A673 (cell line): Measurements from ENCODE around the gene NEDD9. TPM values are rescaled to one million over a fixed set of nuclear protein-coding genes. Genes with fewer than 3 reads are reported as not detected.

ENCODE experiments used
- BruUV-seq: library from RNA; stranded (reverse); fragments of 400-500 nt; replicated peaks from 2 replicates; lab custom pipeline; 2021; lab: Mats Ljungman, UMichigan
- CTCF ChIA-PET: fragments of 300-600 bp; sonication (Branson Sonifier 250); formaldehyde crosslinking; loops from one replicate; lab custom pipeline; 2022; ENCODE audit warnings: antibody characterized with exemption; lab: Charles Lee
- POLR2A ChIA-PET: fragments of 300-600 bp; sonication (Branson Sonifier 250); formaldehyde crosslinking; loops from one replicate; lab custom pipeline; 2022; ENCODE audit warnings: antibody characterized with exemption; ENCODE audit not compliant: low non-redundant PET; lab: Charles Lee
- DNase-seq: peaks from one replicate; pipeline ENCODE4 v3.0.0-alpha.2; 2015; ENCODE audit warnings: low spot score
- H3K27ac ChIP-seq: fragments of 200-600 bp; sonication (generic); 2 replicates; pipeline ENCODE4 v1.5.1; 2016; ENCODE audit warnings: mixed run types, low read depth, mild to moderate bottlenecking, mixed read lengths, antibody characterized with exemption, low read length; ENCODE audit not compliant: poor library complexity, severe bottlenecking
- H3K27me3 ChIP-seq: fragments of 200-600 bp; sonication (generic); replicated peaks from 2 replicates; pipeline ENCODE4 v1.6.1; 2017; ENCODE audit warnings: mixed run types, low read depth, mild to moderate bottlenecking, mixed read lengths, antibody characterized with exemption, low read length; ENCODE audit not compliant: insufficient read depth, poor library complexity
- H3K36me3 ChIP-seq: fragments of 200-600 bp; sonication (generic); 2 replicates; pipeline ENCODE4 v1.6.1; 2016; ENCODE audit warnings: mixed run types, mild to moderate bottlenecking, mixed read lengths, antibody characterized with exemption, low read length; ENCODE audit not compliant: insufficient read depth, poor library complexity, severe bottlenecking
- H3K4me1 ChIP-seq: fragments of 200-600 bp; sonication (generic); 2 replicates; pipeline ENCODE4 v1.6.1; 2017; ENCODE audit warnings: mixed run types, mild to moderate bottlenecking, mixed read lengths, antibody characterized with exemption, low read length; ENCODE audit not compliant: insufficient read depth, poor library complexity, severe bottlenecking
- H3K4me3 ChIP-seq: fragments of 200-600 bp; sonication (generic); 2 replicates; pipeline ENCODE4 v1.5.1; 2016; ENCODE audit warnings: low read depth, mixed run types, mild to moderate bottlenecking, mixed read lengths, low read length; ENCODE audit not compliant: poor library complexity, severe bottlenecking
- H3K9me3 ChIP-seq: fragments of 200-600 bp; sonication (generic); 2 replicates; pipeline ENCODE4 v1.6.1; 2016; ENCODE audit warnings: mixed run types, low read depth, mild to moderate bottlenecking, mixed read lengths, antibody characterized with exemption, low read length; ENCODE audit not compliant: poor library complexity, severe bottlenecking
- CTCF ChIP-seq: fragments of 300-800, 200-600 bp; sonication (generic); conservative IDR thresholded peaks from 2 replicates; pipeline ENCODE4 v1.5.1; 2017; ENCODE audit warnings: low read depth, mild to moderate bottlenecking, antibody characterized with exemption, low read length, moderate library complexity, mixed read lengths
- EZH2 ChIP-seq: fragments of 200-600 bp; sonication (generic); IDR thresholded peaks from 2 replicates; pipeline ENCODE4 v1.6.1; 2017; ENCODE audit warnings: borderline replicate concordance, low read depth, mild to moderate bottlenecking, mixed read lengths, antibody characterized with exemption, low read length; ENCODE audit not compliant: poor library complexity, severe bottlenecking
- intact Hi-C: fragments of 100-400 bp; cut with micrococcal nuclease; formaldehyde crosslinking; loops from one replicate; pipeline ENCODE4 v1.10.0; 2022; ENCODE audit not compliant: unreplicated experiment
- total RNA-seq: library from RNA; stranded (reverse); gene quantifications from 2 replicates; pipeline ENCODE4 v1.2.3, GENCODE V29; 2021

NEDD9 gene
- total RNA-seq, 1 experiment from 2014 or later: 6.6 TPM

- TF ChIP-seq EZH2 (no peak), CTCF (no peak)
- no TSS peak for BruUV-seq
- Histone ChIP-seq H3K4me3 (no peak overlapping the region), H3K9me3 (no peaks in the 10 kb centered on the region), H3K4me1 (peaks cover 44% of the 10 kb centered on the region), H3K27ac (peak overlapping the region; percentile 61), H3K36me3 (no peaks in the 10 kb centered on the region), H3K27me3 (no peaks in the 10 kb centered on the region)
- CTCF ChIA-PET: no interaction called here
- intact Hi-C loops: no loop called here
- no peak for DNase-seq
- POLR2A ChIA-PET: interaction anchor here (0.5 to 0.7 kb wide), 2 partner anchors 61 to 893 kb away, joined by 3 read pairs; no protein-coding TSS in a partner anchor
Measured at GRCh38 chr6:11201772-11202512, 30.5 kb downstream of the NEDD9 start.

DNA sequence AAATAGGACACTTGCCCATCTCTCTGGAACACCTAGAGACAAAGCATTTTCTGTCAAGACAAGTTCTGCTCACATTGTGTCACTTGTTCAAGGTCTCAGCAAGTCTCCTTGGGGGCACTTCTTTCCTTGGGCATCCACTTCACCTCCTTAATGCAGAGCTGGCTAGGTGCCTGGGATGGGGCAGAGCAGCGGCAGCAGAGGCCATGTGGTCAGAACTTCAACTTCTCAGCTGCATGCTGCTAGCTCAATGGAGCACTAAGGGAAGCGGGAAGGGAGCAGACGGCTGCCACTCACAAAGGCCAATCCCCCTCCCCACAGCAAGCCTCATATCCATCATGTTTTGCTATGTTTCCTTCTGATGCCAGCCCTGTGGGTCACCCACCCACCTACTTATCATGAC is 31.5 kb downstream of the NEDD9 start:
- Histone ChIP-seq H3K9me3 (no peaks in the 10 kb centered on the region), H3K27me3 (no peaks in the 10 kb centered on the region), H3K4me3 (no peak overlapping the region), H3K27ac (no peak overlapping the region), H3K4me1 (peaks cover 46% of the 10 kb centered on the region), H3K36me3 (no peaks in the 10 kb centered on the region)
- CTCF ChIA-PET: no interaction called here
- DNase-seq: no peak
- intact Hi-C loops: no loop called here
- POLR2A ChIA-PET: no interaction called here
- TF ChIP-seq EZH2 (no peak), CTCF (no peak)
- no TSS peak for BruUV-seq

DNA sequence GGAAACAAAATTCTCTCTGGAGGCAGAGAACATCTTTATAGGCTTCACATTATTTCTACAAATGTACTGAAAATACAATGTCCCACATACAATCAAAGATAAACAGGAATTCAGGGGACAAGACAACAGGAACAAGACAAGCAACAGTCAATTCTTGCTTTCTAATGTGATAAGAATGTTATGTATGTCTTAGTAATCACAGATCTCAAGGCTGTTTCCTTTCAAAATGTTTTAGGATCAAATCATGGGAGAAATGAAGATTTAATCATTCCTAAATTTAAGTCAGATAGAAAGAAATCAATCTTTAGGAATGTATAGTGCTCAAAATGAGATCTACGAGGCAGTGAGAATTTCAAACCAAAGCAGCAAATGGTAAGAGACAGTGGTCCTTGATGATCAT is 32.1 kb downstream of the NEDD9 start:
- intact Hi-C loops: no loop called here
- no peak for TF ChIP-seq EZH2
- TF ChIP-seq CTCF: no peak
- Histone ChIP-seq H3K9me3 (no peaks in the 10 kb centered on the region), H3K27ac (no peak overlapping the region), H3K27me3 (no peaks in the 10 kb centered on the region), H3K36me3 (no peaks in the 10 kb centered on the region), H3K4me1 (peaks cover 52% of the 10 kb centered on the region), H3K4me3 (no peak overlapping the region)
- CTCF ChIA-PET: no interaction called here
- no peak for DNase-seq
- POLR2A ChIA-PET: no interaction called here
- no TSS peak for BruUV-seq
